ENCODE data around the gene TAS2R50. TPM values are rescaled to one million over a fixed set of nuclear protein-coding genes. Genes with fewer than 3 reads are reported as not detected.
A peak's percentile ranks its signal among the peaks of the same experiment; 100 is the strongest.

TAS2R50 gene
- total and polyA plus RNA-seq, 10 of the 15 experiments (the other 5 are each of a cell fraction or from before 2014, with no cell fraction given), result 0.33 to 3.2 (median 1.6) TPM; not detected in 5

GRCh38 chr12:10936506-10936905, 50.2 kb downstream of the TAS2R50 start:
- H3K9ac ChIP-seq (ENCODE audit: control insufficient read depth, insufficient read depth, low read length), result no peak overlapping the region
- FAIRE-seq, result peak; percentile 38
- WGBS (ENCODE audit: insufficient coverage, insufficient replicate concordance, low lambda C conversion rate, missing lambda C conversion rate), result 4% methylated on average over 1 of the region's 1 CpG
- BruUV-seq (replicated peaks), result no TSS peak
- peak; percentile 58 for ATAC-seq
- no peaks in the 10 kb centered on the region for H3K79me2 ChIP-seq (ENCODE audit: control insufficient read depth, insufficient read depth, low read length)
- ChIA-PET POLR2A (interaction anchor here (0.6 kb wide), 1 partner anchor 181 kb away, joined by 5 read pairs; no protein-coding TSS in a partner anchor), CTCF (no interaction called here), RAD21 (ENCODE audit: unreplicated experiment) (no interaction called here), SMC1A (ENCODE audit: uncharacterized antibody, unreplicated experiment) (no interaction called here)
- H3K36me3 ChIP-seq (ENCODE audit: control insufficient read depth in 2 of 2, insufficient read depth in 2 of 2, low read length in 1 of 2), result no peaks in the 10 kb centered on the region
- no peaks in the 10 kb centered on the region for H3K27me3 ChIP-seq (replicated peaks in 1 of 2; ENCODE audit: control insufficient read depth in 2 of 2, insufficient read depth in 2 of 2, low read length in 1 of 2)
- H2AFZ ChIP-seq (ENCODE audit: control insufficient read depth, low read depth, low read length), result no peak overlapping the region
- intact Hi-C loops (cut with micrococcal nuclease; ENCODE audit: unreplicated experiment) (no loop called here), in situ Hi-C loops (cut with MboI) (no loop called here)
- no peak overlapping the region for H3K4me2 ChIP-seq (ENCODE audit: control insufficient read depth, insufficient read depth)
- no peak overlapping the region for H3K27ac ChIP-seq (ENCODE audit: control insufficient read depth, insufficient read depth)
- no peaks in the 10 kb centered on the region for H3K4me1 ChIP-seq (ENCODE audit: control insufficient read depth, insufficient read depth, low read length)
- no peaks in the 10 kb centered on the region for H4K20me1 ChIP-seq (ENCODE audit: control insufficient read depth, insufficient read depth)
- TF ChIP-seq E4F1 (IDR thresholded peaks at IDR 0.05; ENCODE audit: borderline replicate concordance, partially characterized antibody), result no peak
- no peak for TF ChIP-seq RAD21 (IDR thresholded peaks at IDR 0.05; ENCODE audit: insufficient read depth, low read depth, low read length)
- no peak for TF ChIP-seq BHLHE40 (IDR thresholded peaks at IDR 0.05; ENCODE audit: borderline replicate concordance in 1 of 2, low read depth in 2 of 2, low read length in 1 of 2)
- TF ChIP-seq RBBP5 (conservative IDR thresholded peaks at IDR 0.05), result no peak
- no peak for TF ChIP-seq GABPA (IDR thresholded peaks at IDR 0.05; ENCODE audit: low read depth)
- no peak for TF ChIP-seq CEBPB (IDR thresholded peaks at IDR 0.05; ENCODE audit: borderline replicate concordance in 1 of 2, low read depth in 2 of 2, low read length in 2 of 2)
- TF ChIP-seq SREBF2 (IDR thresholded peaks at IDR 0.05; ENCODE audit: low read length), result no peak
- TF ChIP-seq MEF2B (IDR thresholded peaks at IDR 0.05; ENCODE audit: partially characterized antibody, poor library complexity, severe bottlenecking), result no peak
- no peak for TF ChIP-seq CBX5 (IDR thresholded peaks at IDR 0.05; ENCODE audit: low read depth)
- TF ChIP-seq LARP7 (IDR thresholded peaks at IDR 0.05), result no peak
- TF ChIP-seq TBL1XR1 (IDR thresholded peaks at IDR 0.05; ENCODE audit: low read depth, low read length), result no peak
- TF ChIP-seq STAT3 (IDR thresholded peaks at IDR 0.05; ENCODE audit: low read depth, low read length), result no peak
- no peak for TF ChIP-seq PBX3 (IDR thresholded peaks at IDR 0.05; ENCODE audit: insufficient replicate concordance, low read depth, low read length)
- no peak for TF ChIP-seq SUZ12 (IDR thresholded peaks at IDR 0.05; ENCODE audit: unreplicated experiment)
- no peak for TF ChIP-seq MXI1 (IDR thresholded peaks at IDR 0.05; ENCODE audit: low read depth, low read length)
- TF ChIP-seq ETV6 (conservative IDR thresholded peaks at IDR 0.05 in 1 of 2, IDR thresholded peaks at IDR 0.05 in 1 of 2; ENCODE audit: borderline replicate concordance in 1 of 2, low read depth in 1 of 2), result no peak
- TF ChIP-seq FOXM1 (IDR thresholded peaks at IDR 0.05; ENCODE audit: low read depth, low read length), result no peak
- no peaks in the 10 kb centered on the region for H3K9me3 ChIP-seq (replicated peaks; ENCODE audit: control insufficient read depth, insufficient read depth, low read length)
- DNase-seq (ENCODE audit: low read depth, low spot score), result no peak
- no peak overlapping the region for H3K4me3 ChIP-seq

Measured in GM12878 (cell line).